ENCODE data around the gene RPL13.
"Not testable (repeated sequence)": the region's sequence is repeated elsewhere in the genome, so short reads cannot be mapped to it uniquely, and the experiment has no call there.

RPL13 gene

DNA sequence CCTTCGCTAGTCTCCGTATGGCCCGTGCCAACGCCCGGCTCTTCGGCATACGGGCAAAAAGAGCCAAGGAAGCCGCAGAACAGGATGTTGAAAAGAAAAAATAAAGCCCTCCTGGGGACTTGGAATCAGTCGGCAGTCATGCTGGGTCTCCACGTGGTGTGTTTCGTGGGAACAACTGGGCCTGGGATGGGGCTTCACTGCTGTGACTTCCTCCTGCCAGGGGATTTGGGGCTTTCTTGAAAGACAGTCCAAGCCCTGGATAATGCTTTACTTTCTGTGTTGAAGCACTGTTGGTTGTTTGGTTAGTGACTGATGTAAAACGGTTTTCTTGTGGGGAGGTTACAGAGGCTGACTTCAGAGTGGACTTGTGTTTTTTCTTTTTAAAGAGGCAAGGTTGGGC is 2.5 kb downstream of the RPL13 start:
- DNase-seq (ENCODE audit: low read depth), result no peak

DNA sequence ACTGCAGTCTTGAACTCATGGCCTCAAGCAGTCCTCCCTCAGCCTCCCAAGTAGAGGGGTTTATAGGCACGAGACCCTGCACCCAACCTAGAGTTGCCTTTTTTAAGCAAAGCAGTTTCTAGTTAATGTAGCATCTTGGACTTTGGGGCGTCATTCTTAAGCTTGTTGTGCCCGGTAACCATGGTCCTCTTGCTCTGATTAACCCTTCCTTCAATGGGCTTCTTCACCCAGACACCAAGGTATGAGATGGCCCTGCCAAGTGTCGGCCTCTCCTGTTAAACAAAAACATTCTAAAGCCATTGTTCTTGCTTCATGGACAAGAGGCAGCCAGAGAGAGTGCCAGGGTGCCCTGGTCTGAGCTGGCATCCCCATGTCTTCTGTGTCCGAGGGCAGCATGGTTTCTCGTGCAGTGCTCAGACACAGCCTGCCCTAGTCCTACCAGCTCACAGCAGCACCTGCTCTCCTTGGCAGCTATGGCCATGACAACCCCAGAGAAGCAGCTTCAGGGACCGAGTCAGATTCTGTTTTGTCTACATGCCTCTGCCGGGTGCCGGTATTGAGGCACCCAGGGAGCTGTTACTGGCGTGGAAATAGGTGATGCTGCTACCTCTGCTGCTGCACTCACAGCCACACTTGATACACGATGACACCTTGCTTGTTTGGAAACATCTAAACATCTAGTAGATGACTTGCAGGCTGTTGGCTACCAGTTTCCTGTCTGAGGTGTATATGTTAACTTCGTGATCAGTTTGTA is 3.3 kb downstream of the RPL13 start:
- no peak for DNase-seq (ENCODE audit: low read depth)

DNA sequence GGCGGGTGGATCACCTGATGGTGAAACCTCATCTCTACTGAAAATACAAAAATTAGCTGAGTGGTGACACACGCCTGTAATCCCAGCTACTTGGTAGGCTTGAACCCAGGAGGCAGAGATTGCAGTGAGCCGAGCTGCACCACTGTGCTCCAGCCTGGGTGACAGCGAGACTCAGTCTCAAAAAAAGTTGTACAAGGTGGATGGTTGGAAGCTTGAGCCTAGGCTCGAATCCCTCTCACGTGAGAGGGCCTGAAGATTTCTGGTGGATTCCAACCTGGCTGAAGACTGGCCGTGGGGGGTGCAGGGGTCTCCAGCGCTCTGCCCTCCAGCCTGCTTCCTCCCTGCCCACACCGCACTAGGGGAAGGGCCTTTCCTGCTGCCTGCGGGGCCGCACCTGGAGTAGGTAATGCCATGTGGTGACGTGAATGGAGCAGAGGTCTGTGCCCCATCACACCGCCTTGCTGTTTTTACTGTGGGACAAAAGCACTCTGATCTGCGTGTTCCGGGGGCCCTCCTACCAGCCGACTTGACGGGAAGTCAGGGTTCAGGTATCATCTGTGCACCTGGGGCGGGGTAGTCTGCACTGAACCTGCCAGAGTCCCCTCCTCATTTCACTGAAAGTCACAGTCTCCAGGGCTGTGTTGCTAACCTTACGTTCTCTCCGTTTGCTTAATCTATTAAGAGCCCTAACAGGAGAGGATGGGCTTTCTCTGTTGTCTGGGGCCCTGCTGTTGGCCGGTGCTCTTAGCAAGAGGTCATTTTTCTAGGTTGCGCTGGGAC is 4.2 kb downstream of the RPL13 start:
- no peak for DNase-seq (ENCODE audit: low read depth)

DNA sequence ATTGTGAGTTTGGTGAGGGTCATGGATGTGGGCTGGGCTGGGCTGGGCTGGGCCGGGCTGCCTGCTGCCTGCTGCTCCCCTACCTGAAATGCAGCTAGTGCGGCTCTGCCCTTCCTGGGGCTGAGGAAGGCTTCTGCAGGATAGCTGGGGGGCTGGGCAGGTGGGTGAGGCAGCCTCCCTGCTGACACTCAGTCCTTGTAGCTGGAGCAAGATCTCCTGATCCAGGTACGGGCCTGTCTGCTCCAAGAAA is 4.7 kb downstream of the RPL13 start:
- DNase-seq (ENCODE audit: low read depth), result no peak

DNA sequence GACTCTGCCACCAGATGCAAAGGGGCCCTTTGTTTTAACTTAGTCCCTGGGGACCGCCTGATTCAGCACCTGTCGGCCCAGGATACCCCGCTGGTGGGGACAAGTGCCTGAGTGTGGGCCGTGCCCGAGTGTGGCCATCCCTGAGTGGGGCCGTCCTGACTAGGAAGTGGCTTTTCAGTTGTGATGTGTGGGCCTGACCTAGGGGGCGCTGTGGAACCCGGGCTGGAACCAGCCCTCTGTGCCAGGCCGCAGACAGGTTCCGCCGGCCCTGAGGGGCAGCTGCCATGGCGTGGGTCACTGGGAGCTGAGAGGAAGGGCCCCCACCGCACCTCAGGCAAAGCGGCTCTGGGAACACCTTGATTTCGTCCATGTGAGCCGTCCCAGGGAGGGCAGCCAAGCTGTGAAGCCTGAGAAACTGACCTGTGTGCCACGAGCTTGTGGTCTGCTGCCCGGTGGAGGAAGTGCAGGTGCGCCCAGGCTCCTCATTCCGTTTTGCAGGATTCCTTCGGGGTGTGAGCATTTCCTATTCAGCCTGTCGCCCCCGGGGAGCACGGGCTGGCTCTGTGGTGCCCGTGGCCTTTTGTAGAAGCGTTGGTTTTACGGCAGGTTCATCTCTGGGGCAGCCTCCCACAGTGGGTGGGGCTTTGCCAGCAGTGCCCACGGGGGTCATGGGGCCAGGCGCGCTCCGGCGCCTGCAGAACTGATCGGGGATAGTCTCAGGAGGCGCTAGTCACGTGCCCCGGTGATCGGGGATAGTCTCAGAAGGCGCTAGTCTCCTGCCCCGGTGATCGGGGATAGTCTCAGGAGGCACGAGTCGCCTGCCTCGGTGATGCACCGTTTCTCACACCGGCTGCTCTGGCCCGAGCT is 5.3 kb downstream of the RPL13 start:
- no peak for DNase-seq (ENCODE audit: low read depth)

DNA sequence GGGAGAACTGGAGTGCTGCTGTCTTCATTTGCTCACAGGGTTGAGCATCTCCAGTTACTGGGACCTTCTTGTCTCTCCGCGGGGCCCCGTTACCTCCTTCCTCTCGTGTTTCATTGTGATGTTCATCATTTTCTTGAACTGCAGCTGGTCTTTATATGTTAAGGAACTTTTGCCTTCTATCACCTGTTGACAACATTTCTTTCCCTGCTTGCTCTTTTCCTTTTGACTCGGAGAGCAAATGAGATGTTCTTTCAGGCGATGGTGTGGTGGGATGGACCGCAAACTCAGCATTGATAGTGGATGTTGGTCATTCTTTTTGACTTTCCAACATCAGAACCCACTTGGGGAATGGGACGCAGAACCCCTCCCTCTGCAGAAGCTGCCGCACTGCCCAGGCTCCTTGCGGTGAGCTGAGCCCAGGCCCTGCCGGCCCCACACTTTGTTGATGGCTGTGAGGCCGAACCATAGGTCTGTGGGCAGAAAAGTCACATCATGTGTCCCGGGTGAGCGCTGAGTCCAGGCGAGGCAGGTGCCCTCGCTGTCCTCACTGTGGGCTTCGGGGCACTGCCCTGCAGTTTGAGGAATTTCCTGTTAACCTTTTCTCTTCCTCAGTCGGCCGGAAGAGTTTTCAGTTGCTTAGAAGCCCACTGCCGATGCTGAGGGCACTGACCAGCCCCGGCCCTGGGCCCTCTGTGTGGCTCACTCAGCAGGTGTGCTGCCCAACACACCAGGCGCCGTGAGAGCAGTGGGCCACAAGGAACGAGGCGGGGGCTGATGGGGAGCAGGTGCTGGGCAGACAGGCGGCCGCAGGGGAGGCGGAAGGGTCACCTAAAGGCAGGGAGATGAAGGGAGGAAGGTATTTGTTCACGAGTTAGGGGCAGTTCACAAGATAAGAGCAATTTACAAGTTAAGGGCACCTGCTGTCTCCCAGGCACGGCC is 7.4 kb downstream of the RPL13 start:
- no peak for DNase-seq (ENCODE audit: low read depth)

DNA sequence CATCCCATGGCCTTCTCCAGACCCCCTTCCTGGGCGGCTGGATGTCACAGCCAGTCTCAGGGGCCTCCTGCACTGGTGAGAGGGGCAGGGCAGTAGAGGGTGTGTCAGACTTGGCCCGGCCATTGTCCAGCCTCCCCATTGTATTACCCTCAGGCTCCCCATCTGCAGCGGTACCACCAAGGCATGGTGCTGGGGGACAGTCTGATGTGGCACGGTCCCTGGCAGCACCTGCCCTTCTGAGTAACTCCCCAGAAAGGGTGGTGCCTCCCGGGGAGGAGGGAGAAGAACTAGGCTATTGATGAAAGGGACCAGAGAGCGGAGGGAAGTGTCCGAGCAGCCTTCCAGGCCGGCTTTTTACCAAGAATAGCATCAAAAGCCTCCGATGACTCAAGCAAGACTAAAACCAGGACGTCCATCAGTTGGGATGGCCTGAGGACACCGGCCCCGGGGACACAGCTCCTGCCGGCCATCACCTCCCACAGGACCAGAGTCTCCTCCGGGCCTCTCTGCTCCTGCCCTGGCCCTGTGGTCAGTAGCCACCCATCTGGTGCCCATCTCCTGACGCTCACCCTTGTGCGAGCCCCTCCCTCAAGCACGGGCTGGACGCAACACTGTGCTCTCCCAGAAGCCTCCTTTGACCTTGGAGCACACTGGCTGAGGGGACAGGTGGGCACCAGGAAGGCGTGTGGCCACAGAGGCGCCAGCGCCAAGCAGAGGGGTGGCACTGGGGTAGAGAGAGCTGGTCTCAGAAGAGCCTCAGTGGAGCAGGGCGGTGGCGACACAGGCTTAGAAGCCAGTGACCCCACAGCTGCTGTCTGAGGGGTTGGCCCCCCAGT is 9.2 kb downstream of the RPL13 start:
- DNase-seq (ENCODE audit: low read depth), result no peak

DNA sequence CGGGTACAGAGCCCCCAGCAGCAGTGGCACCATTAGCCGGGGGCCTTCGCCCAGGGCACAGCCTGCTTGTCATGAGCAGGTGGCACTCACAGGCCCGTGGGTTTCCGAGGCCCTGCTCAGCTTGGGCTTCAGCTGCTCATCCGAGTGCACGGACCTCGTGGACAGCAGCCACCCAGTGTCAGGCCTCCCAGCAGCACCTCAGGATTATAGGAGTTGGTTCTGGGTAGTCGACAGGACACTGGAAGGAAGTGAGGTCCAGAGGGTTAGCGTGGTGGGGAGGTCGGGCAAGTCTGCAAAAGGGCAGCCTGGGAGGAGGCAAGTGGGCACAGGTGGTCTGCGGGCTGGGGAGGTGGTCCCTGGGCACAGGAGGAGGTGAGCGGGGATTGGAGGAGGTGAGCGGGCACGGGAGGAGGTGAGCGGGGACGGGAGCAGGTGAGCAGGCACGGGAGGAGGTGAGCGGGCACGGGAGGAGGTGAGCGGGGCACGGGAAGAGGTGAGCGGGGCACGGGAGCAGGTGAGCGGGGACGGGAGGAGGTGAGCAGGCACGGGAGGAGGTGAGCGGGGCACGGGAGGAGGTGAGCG is 10.0 kb downstream of the RPL13 start:
- DNase-seq (ENCODE audit: low read depth), result no peak

DNA sequence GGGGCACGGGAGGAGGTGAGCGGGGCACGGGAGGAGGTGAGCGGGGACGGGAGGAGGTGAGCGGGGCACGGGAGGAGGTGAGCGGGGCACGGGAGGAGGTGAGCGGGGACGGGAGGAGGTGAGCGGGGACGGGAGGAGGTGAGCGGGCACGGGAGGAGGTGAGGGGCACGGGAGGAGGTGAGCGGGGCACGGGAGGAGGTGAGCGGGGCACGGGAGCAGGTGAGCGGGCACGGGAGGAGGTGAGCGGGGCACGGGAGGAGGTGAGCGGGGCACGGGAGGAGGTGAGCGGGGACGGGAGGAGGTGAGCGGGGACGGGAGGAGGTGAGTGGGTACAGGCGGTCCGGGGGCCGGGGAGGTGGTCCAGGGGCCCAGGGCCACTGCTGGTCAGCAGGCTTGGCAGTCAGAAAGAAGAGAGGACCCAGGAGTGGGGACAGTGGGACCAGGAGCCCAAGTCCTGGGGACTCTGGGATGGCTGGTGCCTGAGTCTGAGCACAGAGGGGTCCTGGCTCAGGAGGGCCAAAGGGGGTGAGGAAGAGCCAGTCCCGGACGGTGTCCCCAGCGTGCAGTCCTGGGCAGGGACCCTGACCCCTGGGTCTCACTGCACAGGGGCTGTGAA is 10.6 kb downstream of the RPL13 start:
- DNase-seq (ENCODE audit: low read depth), result not testable (repeated sequence)

DNA sequence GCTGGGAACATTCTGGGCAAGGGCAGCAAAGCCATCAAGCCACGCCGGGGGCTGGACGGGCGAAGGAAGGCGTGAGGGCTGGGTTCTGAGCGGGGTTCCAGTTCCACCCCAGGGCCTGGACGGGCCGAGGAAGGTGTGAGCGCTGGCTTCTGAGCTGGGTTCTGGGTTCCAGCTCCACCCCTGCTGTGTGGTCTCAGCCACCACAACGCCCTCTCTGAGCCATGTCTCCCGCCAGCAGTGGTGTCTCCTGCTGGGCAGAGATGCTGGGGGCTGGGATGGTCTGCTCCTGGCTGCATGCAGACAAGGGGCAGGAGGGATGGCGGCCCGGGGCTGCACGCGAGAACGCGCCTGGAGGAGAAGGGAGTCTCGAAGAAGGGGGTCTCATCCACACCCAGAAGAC is 11.2 kb downstream of the RPL13 start:
- DNase-seq (ENCODE audit: low read depth), result no peak

DNA sequence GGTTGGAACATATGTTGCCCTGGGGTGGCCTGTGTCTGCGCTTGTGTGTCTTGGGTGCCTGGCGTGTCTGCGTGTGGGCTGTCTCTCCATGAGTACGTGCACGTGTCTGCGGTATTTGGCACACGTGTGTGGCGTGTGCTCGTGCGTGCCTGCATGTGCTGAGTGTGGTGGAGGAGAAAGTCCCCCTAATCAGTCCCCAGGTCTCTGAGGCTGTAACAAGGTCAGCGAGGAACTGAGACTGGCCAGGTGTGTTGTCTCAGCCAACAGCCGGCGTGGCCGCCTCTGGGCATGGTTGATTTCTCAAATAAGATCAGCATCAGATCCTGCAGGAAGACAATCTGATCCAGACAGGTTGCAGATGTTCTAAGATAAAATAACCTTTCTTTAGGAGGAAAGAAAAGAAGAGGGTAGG is 11.6 kb downstream of the RPL13 start:
- no peak for DNase-seq (ENCODE audit: low read depth)

DNA sequence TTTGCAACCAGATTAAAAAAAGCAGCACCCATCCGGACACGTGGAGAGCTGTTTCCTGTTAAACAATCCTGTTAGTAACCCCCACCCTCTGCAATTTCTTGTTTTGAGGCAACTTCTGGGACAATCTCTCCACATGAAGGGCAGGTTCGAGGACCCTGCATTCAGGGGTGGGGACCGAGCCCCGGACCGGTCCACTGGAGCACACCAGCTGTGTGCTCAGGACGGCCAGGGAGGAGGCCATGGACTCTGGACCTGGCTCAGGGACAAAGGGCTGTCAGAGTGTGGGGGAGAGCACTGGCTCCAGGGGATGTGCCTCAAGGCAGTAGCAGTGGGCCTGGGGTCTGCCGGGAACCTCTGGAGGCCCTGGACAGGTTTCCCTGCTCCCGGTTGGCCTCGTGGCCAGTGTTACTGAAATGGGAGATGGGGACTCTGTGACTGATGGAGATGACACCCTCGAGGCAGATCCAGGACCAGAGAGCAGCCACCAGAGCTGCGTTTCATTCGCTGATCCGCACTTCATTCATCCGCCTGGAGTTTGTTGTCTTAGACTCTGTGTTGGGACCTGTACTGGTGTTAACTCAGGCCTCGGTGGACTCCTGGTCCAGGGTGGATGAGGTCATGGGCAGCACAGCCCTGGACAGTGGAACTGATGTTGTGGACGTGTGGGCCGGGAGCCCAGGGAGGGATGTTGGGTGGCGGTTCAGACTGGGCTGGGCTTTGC is 12.2 kb downstream of the RPL13 start:
- no peak for DNase-seq (ENCODE audit: low read depth)

DNA sequence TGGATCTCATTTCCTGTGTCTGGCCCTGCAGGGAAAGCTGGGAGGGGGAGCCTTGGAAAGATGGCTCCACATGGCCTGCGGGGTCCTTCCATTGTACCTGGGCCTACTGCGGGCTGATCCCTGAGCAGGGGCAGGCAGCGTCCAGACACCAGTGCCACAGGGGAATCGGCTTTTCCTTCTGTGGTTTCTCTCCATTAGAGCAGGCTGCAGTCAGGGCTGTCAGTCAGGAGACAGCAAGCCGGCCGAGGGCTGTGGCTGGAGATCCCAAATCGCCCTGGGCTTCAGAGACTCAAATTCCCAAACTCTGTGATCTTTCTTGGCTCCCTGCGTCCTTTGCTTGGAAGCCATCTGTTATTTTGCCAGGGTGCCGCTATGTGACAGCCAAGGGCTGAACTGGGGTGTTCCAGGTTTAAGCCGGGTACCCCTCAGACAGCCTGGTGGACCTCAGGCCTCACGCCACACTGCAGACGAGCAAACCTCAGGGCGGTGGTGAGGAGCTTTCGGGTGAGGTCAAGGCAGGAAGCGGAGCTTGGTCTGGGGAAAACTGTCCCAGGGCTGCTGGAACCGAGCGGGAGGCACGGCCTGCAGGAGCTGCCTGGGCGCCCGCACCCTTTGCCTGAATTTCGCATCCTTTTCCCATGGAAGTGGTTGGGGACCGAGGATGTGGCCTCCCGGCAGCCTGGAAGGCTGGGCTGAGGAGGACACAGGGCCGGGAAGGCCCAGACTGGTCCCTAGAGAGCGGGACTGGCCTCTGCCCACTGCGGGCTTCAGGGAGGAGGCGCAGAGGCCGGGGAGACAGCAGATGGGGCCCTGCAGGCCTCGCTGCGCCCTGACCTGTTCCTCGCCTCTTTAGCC is 13.6 kb downstream of the RPL13 start:
- no peak for DNase-seq (ENCODE audit: low read depth)

DNA sequence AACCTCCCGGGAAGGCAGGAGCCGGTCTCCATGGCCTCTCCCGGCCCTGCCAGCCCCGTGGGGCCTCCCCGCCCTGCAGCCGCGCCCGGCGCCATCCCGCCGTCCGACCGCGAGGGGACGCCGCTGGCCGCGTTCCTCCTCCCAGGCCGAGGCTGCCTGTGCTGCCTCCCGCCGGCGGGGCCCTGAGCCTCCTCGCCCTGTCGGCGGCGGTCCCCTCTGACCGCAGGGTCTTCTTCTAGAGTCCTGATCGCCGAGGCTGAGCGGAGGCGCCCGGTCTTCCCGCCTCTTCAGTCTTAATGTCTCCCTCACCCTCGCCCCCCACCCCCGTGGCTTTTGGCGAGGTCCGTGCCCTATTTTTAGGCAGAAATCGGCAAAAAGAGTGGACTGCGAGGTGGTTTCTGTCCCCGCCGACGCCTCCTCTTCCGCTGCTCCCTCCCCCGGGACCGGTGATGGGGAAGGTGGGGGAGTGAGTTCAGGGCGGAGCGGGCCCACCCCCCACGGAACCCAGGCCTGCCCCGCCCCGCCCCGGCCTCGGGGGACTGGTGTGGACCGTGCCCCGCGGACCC is 14.3 kb downstream of the RPL13 start:
- no peak for DNase-seq (ENCODE audit: low read depth)

DNA sequence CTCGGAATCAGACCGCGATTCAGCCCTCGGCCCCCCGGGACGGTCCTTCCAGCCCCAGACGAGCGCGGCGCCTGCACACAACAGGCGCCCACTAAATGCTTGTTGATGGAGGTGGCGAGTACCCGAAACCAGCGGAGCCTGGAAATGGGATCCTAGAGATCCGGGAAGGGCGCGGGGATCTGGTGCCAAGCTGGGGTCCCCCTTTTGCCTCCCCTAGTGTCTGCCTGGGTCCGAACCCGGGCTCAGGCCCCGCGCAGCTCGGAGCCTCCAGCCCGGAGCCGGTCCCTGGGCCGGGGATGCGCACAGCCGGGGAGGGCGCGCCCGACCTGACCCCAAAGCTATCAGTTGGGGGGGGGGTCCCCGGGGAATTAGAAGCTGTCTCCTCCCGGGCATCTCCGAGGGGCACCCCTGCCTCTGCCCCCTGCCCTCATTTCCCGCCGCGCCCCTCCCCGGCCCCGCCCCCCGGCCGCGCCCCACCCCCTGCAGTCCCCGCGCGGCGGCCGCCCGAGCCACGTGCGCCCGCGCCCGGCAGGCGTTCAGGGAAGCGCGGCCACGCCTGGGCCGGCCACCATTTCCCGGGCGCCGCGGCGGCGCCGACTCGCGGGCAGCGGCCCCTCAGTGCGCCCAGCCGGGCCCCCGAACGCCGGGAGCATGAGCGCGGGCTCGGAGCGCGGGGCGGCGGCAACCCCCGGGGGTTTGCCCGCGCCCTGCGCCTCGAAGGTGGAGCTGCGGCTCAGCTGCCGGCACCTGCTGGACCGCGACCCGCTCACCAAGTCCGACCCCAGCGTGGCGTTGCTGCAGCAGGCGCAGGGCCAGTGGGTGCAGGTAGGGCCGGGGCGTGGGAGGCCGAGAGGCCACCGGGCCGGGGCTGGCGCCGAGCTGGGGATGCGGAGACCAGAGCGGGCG is 15.0 kb downstream of the RPL13 start, which contains the start of gene CPNE7:
TSS of gene CPNE7 (plus strand) at position 512 of the 906 bp plus-strand sequence. CDS start at position 652, 140 bp downstream.
- no peak for DNase-seq (ENCODE audit: low read depth)

DNA sequence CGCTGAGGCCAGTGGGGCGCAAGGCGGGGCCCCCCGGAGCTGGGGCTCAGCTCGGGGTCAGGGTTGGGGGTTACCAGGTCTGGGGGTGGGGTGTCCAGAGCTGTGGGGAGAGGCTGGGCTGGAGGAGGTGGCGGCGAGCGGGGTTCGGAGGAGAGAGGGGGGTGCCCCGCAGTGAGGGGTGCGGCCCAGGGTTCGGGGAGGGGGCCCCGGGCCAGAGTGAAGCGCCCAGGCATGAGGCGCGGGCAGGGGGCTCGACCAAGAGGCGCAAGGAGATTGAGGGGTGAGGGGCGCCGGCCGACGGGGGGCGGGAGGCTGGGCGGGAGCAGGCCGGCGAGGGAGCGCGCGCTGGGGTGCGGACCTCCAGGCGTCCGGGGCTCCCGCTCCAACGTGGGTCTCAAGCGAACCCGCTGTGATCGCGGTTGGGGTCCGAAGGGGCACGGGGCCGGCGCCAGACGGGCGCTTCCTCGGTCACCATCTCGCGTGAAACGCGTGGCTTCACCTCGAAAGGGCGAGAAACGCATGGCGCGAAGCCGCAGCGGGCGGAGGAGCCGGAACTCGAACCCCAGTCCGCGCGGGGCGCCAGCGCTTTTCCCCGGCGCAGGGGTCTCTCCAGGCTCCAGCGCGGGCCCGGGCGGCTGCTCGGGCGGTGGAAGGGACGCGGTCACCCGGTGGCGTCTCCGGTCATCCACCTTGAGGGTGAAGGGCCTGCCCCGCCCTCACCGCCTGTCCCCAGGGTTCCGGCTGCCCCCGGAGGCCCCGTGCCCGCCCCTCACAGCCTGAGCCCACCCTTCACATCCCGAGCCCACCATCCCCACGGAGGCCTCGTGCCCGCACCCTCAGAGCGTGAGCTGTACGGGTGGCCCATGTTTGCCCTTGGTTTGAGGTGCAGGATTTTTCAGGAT is 15.9 kb downstream of the RPL13 start:
- no peak for DNase-seq (ENCODE audit: low read depth)

Data from T follicular helper cell (primary cell).